ENCODE data around the gene ITGAD. TPM values are rescaled to one million over a fixed set of nuclear protein-coding genes. Genes with fewer than 3 reads are reported as not detected.

Gene ITGAD
- total RNA-seq, 1 experiment from 2014 or later = not detected

DNA sequence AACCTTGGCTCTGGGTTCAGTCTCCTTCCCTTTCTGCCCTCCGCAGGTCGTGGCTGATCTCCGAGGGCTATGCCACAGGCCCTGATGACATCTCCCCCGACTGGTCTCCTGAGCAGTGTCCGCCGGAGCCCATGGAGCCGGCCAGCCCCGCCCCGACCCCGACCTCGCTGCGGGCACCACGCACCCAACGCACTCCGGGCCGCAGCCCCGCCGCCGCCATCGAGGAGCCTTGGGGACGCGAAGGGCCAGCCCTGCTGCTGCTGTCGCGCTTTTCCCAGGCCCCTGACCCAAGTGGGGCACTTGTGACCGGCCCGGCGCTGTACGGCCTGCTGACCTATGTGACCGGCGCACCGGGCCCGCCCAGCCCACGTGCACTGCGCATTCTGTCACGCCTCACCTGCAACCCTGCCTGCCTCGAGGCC lies 71.2 kb downstream of the ITGAD start:
- H2AFZ ChIP-seq (ENCODE audit: low read length) = no peak overlapping the region
- TF ChIP-seq EZH2phosphoT487 (IDR thresholded peaks at IDR 0.05; ENCODE audit: borderline replicate concordance, low read length) (no peak), EZH2 (IDR thresholded peaks at IDR 0.05; ENCODE audit: low read length, unreplicated experiment) (no peak)
- TF ChIP-seq, protein P1, sequence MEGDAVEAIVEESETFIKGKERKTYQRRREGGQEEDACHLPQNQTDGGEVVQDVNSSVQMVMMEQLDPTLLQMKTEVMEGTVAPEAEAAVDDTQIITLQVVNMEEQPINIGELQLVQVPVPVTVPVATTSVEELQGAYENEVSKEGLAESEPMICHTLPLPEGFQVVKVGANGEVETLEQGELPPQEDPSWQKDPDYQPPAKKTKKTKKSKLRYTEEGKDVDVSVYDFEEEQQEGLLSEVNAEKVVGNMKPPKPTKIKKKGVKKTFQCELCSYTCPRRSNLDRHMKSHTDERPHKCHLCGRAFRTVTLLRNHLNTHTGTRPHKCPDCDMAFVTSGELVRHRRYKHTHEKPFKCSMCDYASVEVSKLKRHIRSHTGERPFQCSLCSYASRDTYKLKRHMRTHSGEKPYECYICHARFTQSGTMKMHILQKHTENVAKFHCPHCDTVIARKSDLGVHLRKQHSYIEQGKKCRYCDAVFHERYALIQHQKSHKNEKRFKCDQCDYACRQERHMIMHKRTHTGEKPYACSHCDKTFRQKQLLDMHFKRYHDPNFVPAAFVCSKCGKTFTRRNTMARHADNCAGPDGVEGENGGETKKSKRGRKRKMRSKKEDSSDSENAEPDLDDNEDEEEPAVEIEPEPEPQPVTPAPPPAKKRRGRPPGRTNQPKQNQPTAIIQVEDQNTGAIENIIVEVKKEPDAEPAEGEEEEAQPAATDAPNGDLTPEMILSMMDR (conservative IDR thresholded peaks at IDR 0.05; ENCODE audit: low read depth, low read length) = no peak
- H3K9ac ChIP-seq (ENCODE audit: low read length) = no peak overlapping the region
- H3K27ac ChIP-seq (ENCODE audit: low read length) = no peak overlapping the region
- H3K36me3 ChIP-seq (ENCODE audit: low read depth, low read length) = no peaks in the 10 kb centered on the region
- ChIA-PET POLR2A (ENCODE audit: unreplicated experiment) (no interaction called here), CTCF (no interaction called here)
- H3K9me2 ChIP-seq (replicated peaks; ENCODE audit: low read length) = no peaks in the 10 kb centered on the region
- no peak for DNase-seq
- BruUV-seq (replicated peaks) = no TSS peak
- no peaks in the 10 kb centered on the region for H3K9me3 ChIP-seq (ENCODE audit: low read length)
- H3K4me1 ChIP-seq (ENCODE audit: insufficient read depth, low read length) = peaks cover 7% of the 10 kb centered on the region
- H4K20me1 ChIP-seq (ENCODE audit: low read length) = no peaks in the 10 kb centered on the region
- ATAC-seq = no peak
- no peaks in the 10 kb centered on the region for H3K79me2 ChIP-seq (ENCODE audit: low read length)
- no peaks in the 10 kb centered on the region for H3F3A ChIP-seq (ENCODE audit: low read length, unreplicated experiment)
- H3K27me3 ChIP-seq (ENCODE audit: low read length) = no peaks in the 10 kb centered on the region
- intact Hi-C loops (cut with micrococcal nuclease) = no loop called here
- H3K4me2 ChIP-seq (ENCODE audit: low read length) = no peak overlapping the region
- H3K4me3 ChIP-seq (ENCODE audit: low read length) = no peak overlapping the region

DNA sequence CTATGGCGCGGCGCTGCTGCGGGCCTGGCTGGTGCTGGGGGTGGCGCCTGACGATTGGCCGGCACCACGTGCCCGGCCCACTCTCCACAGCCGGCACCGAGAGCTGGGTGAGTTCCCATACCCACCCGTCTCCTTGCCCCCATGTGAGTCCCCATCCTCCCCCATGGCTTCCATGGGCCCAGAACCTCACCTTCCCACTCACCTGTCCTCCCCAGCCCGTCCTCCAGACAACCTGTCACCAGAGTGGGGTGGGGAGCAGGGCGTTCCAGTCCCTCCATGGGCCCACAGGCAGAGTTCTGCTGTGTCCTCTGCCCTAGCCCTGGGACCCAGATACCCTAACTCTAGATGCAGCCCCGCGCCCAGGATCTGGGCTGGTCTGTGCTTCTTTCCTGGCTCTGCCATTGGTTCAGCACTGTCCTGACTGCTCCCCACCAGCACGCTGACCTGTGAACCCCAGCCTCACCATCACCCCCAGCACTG lies 71.7 kb downstream of the ITGAD start:
- Histone ChIP-seq H3K27ac (ENCODE audit: low read length) (no peak overlapping the region), H3K4me2 (ENCODE audit: low read length) (no peak overlapping the region), H2AFZ (ENCODE audit: low read length) (no peak overlapping the region), H3K79me2 (ENCODE audit: low read length) (no peaks in the 10 kb centered on the region), H3K4me3 (ENCODE audit: low read length) (no peak overlapping the region), H3K9me2 (replicated peaks; ENCODE audit: low read length) (no peaks in the 10 kb centered on the region), H3K36me3 (ENCODE audit: low read depth, low read length) (no peaks in the 10 kb centered on the region), H3K27me3 (ENCODE audit: low read length) (no peaks in the 10 kb centered on the region), H3F3A (ENCODE audit: low read length, unreplicated experiment) (no peaks in the 10 kb centered on the region), H4K20me1 (ENCODE audit: low read length) (no peaks in the 10 kb centered on the region), H3K9me3 (ENCODE audit: low read length) (no peaks in the 10 kb centered on the region), H3K9ac (ENCODE audit: low read length) (no peak overlapping the region), H3K4me1 (ENCODE audit: insufficient read depth, low read length) (peaks cover 7% of the 10 kb centered on the region)
- intact Hi-C loops (cut with micrococcal nuclease) = no loop called here
- CTCF ChIA-PET = no interaction called here
- BruUV-seq (replicated peaks) = no TSS peak
- no peak for ATAC-seq
- no peak for DNase-seq
- POLR2A ChIA-PET (ENCODE audit: unreplicated experiment) = interaction anchor here (0.6 kb wide), 1 partner anchor 47 kb away, joined by 3 read pairs; no protein-coding TSS in a partner anchor
- TF ChIP-seq EZH2phosphoT487 (IDR thresholded peaks at IDR 0.05; ENCODE audit: borderline replicate concordance, low read length) = no peak
- TF ChIP-seq EZH2 (IDR thresholded peaks at IDR 0.05; ENCODE audit: low read length, unreplicated experiment) = no peak
- TF ChIP-seq, protein P1 (conservative IDR thresholded peaks at IDR 0.05; ENCODE audit: low read depth, low read length) = no peak

DNA sequence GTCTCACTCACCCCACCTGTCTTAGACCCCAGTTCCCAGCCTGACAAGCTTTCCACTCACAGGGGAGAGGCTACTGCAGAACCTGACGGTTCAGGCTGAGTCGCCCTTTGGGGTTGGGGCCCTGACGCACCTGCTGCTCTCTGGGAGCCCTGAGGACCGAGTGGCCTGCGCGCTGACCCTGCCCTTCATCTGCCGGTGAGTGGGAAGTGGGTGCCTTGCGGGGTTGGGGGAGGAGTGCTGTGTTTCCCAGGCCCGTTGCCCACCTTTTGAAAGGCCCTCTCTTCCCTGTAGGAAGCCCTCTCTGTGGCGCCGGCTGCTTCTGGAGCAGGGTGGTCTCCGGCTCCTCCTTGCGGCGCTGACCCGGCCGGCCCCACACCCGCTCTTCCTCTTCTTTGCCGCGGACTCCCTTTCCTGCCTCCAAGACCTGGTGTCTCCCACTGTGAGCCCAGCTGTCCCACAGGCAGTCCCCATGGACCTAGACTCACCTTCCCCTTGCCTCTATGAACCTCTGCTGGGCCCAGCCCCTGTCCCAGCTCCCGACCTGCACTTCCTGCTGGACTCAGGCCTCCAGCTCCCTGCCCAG lies 72.7 kb downstream of the ITGAD start:
- Histone ChIP-seq H3K4me3 (ENCODE audit: low read length) (no peak overlapping the region), H4K20me1 (ENCODE audit: low read length) (no peaks in the 10 kb centered on the region), H3K27me3 (ENCODE audit: low read length) (no peaks in the 10 kb centered on the region), H3K4me2 (ENCODE audit: low read length) (no peak overlapping the region), H3K27ac (ENCODE audit: low read length) (no peak overlapping the region), H3K9me2 (replicated peaks; ENCODE audit: low read length) (no peaks in the 10 kb centered on the region), H3K9me3 (ENCODE audit: low read length) (no peaks in the 10 kb centered on the region), H3K9ac (ENCODE audit: low read length) (no peak overlapping the region), H3F3A (ENCODE audit: low read length, unreplicated experiment) (no peaks in the 10 kb centered on the region), H3K4me1 (ENCODE audit: insufficient read depth, low read length) (no peaks in the 10 kb centered on the region), H3K36me3 (ENCODE audit: low read depth, low read length) (no peaks in the 10 kb centered on the region), H2AFZ (ENCODE audit: low read length) (no peak overlapping the region), H3K79me2 (ENCODE audit: low read length) (no peaks in the 10 kb centered on the region)
- BruUV-seq (replicated peaks) = no TSS peak
- POLR2A ChIA-PET (ENCODE audit: unreplicated experiment) = no interaction called here
- TF ChIP-seq EZH2phosphoT487 (IDR thresholded peaks at IDR 0.05; ENCODE audit: borderline replicate concordance, low read length) (no peak), EZH2 (IDR thresholded peaks at IDR 0.05; ENCODE audit: low read length, unreplicated experiment) (no peak)
- TF ChIP-seq, protein P1 (conservative IDR thresholded peaks at IDR 0.05; ENCODE audit: low read depth, low read length) = no peak
- CTCF ChIA-PET = no interaction called here
- DNase-seq (no peak), ATAC-seq (no peak)
- intact Hi-C loops (cut with micrococcal nuclease) = no loop called here

Measured in PC-3 (cell line).